Measurements from ENCODE around the gene FADS2. TPM values are rescaled to one million over a fixed set of nuclear protein-coding genes. Genes with fewer than 3 reads are reported as not detected.

Gene FADS2
- total RNA-seq, 1 donor from 2014 or later = 37.6 TPM

DNA sequence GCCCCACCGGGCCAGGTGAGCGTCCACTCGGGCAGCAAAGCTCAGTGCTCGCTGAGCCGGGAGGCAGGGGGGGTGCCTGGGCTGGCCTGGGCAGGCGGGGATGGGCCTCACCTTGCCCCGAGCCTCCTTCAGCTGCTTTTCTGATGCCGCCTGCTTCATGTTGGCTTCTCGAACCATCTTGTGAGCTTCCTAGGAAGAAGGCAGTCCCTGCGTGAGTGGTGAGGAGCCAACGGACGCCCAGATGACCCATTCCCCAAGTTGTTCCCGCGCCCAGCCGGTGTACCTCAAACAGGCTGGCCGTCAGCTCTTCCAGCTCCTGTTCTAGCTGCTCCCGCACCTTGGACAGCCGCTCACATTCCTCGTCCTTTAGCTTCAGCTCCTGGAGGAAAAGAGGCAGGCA lies 79.2 kb downstream of the FADS2 start:
- Histone ChIP-seq H3K27me3 (no peaks in the 10 kb centered on the region), H3K9me3 (no peaks in the 10 kb centered on the region), H3K27ac (no peak overlapping the region), H3K36me3 (peaks cover 14 to 37% of the 10 kb centered on the region in 2 donors), H3K4me1 (peaks cover 0 to 6% of the 10 kb centered on the region in 2 donors), H3K4me3 (no peak overlapping the region)
- TF ChIP-seq, protein P1, sequence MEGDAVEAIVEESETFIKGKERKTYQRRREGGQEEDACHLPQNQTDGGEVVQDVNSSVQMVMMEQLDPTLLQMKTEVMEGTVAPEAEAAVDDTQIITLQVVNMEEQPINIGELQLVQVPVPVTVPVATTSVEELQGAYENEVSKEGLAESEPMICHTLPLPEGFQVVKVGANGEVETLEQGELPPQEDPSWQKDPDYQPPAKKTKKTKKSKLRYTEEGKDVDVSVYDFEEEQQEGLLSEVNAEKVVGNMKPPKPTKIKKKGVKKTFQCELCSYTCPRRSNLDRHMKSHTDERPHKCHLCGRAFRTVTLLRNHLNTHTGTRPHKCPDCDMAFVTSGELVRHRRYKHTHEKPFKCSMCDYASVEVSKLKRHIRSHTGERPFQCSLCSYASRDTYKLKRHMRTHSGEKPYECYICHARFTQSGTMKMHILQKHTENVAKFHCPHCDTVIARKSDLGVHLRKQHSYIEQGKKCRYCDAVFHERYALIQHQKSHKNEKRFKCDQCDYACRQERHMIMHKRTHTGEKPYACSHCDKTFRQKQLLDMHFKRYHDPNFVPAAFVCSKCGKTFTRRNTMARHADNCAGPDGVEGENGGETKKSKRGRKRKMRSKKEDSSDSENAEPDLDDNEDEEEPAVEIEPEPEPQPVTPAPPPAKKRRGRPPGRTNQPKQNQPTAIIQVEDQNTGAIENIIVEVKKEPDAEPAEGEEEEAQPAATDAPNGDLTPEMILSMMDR (IDR thresholded peaks at IDR 0.05) = no peak
- intact Hi-C loops (cut with DNase I) = no loop called here
- no peak for DNase-seq (ENCODE audit: low spot score in 2 of 2)

DNA sequence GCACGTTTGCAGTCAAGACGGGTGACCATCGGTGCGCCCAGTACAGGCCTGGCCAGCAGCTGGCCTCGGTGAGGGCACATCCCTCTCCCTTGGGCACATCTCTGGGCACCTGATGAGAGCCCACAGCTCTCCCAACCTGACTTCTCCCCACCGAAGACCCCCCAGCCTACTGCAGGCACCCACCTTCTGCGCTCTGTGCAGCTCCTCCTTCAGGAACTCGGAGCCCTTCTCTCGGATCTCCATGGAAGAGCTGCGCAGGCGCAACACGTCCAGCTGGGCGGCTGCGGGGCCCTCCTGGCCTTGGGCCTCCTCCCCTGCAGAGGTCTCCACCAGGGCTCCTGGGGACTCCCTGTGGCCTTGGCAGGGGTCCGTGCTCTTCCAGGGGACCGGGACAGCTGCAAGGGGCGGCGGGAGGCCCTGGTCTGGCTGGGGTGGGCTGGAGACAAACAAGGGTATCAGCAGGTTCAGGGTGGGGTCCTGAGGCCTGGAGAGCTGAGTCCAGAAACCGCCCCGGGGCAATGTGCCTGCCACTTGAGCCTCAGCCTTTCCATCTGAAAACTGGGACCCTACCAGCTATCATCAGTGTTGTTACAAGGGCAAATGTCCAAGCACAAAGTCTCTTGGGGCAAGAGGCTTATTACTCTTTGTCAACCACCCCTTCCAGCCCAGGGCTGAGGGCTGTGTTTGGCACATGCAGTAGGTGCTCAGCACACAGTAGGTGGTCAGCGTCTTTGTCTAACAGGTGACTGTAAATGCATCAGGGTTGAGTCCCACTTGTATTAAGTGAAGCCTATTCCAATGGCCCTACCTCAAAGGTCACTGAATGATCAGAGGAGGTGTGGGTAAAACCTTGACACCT lies 80.0 kb downstream of the FADS2 start:
- H3K27me3 ChIP-seq = no peaks in the 10 kb centered on the region
- intact Hi-C loops (cut with DNase I) = no loop called here
- H3K36me3 ChIP-seq = peaks cover 14 to 35% of the 10 kb centered on the region in 2 donors
- no peak overlapping the region for H3K4me3 ChIP-seq
- no peak for DNase-seq (ENCODE audit: low spot score in 2 of 2)
- peaks cover 0 to 6% of the 10 kb centered on the region in 2 donors for H3K4me1 ChIP-seq
- no peaks in the 10 kb centered on the region for H3K9me3 ChIP-seq
- TF ChIP-seq, protein P1 (IDR thresholded peaks at IDR 0.05) = no peak
- H3K27ac ChIP-seq = peak overlapping the region in 1 of 2 donors; percentile 11

DNA sequence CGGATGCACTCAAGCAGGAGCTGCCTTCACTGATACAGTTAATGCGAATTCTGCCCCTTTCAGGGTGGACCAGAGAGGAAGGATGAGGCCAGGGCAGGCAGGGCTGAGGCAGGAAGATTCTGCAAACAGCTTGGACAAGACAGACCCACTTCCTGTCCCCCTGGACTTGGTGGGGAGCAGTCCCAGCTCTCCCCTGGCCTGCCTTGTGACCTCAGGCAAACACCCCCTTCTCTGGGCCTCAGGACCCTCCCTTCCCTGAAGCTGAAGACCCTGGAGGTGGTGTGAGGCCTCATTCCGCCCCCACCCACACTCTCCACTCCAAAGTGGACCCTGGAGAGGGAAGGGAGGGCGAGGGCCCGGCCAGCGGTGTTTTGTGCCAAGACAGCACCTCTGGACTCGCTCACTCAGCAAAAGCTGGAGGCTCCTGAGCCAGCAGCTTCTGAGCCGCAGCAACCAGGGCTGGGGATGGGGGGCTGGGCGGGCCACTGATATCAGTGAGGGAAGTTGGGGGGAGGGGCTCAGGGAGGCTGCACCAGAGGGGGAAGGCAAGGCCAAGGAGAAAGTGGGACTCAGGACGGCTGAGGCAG lies 80.7 kb downstream of the FADS2 start:
- H3K36me3 ChIP-seq = peaks cover 14 to 35% of the 10 kb centered on the region in 2 donors
- TF ChIP-seq, protein P1 (IDR thresholded peaks at IDR 0.05) = no peak
- no peaks in the 10 kb centered on the region for H3K9me3 ChIP-seq
- peak overlapping the region in 1 of 2 donors; percentile 11 for H3K27ac ChIP-seq
- H3K4me3 ChIP-seq = no peak overlapping the region
- H3K4me1 ChIP-seq = peaks cover 0 to 6% of the 10 kb centered on the region in 2 donors
- no peaks in the 10 kb centered on the region for H3K27me3 ChIP-seq
- DNase-seq (ENCODE audit: low spot score in 2 of 2) = no peak
- intact Hi-C loops (cut with DNase I) = no loop called here

DNA sequence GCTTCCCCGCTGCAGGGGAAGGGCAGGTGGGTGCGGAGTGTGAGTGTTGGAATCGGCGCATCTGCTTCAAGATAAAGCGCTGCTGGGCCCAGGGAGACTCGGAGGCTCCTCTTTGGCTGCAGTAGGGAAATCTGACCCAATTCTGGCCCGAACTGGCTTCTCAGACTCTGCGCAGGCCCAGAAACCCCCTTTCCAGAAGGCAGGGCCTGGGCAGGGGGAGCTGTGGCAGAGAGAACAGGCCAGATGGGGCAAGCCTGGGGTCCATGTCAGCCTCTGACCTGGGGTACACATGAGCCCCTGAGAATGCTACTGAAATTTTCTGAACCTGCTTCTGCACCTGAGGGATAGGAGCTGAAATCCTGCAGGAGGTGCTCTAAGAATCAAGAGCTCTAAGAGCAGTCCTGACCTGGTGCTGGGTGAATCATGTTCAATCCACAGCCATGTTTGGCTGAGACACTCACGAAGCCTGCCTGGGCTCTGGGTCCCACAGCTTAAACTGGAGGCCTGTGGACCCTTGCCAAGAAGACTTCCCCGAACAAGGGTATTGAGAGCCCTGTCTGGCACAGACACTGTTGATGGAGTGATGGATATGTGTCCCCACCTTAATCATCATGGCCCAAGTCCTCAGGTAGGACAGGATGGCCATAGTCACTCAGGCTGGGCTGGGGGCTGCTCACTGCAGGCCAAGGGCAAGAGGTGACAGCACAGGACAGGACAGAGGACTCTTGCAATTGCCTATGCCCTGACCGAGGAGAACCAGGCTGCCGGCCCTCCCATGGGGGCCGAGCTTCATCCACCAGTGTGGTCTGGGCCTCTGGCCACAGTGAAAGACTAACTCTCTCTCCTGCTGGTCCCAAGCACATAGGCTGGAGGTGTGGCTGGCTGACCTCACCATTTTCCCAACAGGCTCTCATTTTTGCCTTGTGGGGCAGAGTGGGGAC lies 82.4 kb downstream of the FADS2 start:
- Histone ChIP-seq H3K27ac (no peak overlapping the region), H3K4me1 (peaks cover 0 to 6% of the 10 kb centered on the region in 2 donors)
- intact Hi-C loops (cut with DNase I) = no loop called here

More for the DNA sequence above, 82.4 kb downstream of the FADS2 start:
- Histone ChIP-seq H3K9me3 (no peaks in the 10 kb centered on the region), H3K4me3 (no peak overlapping the region), H3K36me3 (peaks cover 14 to 21% of the 10 kb centered on the region in 2 donors), H3K27me3 (no peaks in the 10 kb centered on the region)
- DNase-seq (ENCODE audit: low spot score in 2 of 2) = peak in 1 of 2 donors; percentile 60
- TF ChIP-seq, protein P1 (IDR thresholded peaks at IDR 0.05) = no peak

Data from ascending aorta (tissue), 2 donors.